ENCODE data around the gene DCD. TPM values are rescaled to one million over a fixed set of nuclear protein-coding genes. Genes with fewer than 3 reads are reported as not detected.

Gene DCD
- total RNA-seq, 1 experiment from 2014 or later, result not detected

DNA sequence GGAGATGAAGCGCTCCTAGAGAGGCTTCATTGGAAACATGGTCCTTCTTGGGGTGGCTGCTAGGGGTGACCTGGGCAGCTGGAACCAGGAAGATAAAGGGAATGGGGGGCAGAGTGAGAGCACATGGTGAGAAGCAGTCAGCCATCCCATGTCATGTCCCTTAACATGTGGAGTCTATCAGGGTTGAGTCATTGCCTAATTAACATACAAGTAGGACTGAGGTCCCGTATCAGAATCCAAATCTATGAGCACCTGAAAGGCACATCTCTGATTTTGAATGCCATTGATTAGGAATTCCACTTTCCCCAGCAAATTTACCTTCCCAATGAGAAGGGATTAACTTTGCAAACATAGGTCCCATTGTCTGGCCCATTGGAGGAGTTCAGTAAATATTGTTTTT is 39.4 kb downstream of the DCD start:
- no peak for DNase-seq (ENCODE audit: low spot score)

DNA sequence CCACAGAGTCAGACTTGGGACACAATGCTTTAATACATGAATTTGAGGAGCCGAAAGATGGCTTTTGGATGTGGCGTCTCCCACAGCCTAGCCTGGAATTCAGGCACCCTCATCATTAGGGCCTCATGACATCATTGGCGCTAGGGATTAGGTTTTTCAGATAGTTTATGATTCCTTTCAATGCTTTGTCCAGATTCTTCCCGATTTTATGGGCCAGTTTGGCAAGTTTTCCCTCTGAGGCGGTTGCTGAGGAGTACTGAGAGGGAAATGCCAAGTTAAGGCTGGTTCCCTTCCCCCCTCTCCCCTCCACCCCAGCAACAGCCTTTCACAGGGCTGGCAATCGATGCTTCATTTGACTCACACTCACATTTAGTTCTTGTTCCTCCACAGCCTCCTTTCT is 40.0 kb downstream of the DCD start:
- DNase-seq (ENCODE audit: low spot score), result no peak

GRCh38 chr12:54606556-54606955 is 41.6 kb downstream of the DCD start:
- no peak for DNase-seq (ENCODE audit: low spot score)

- no peak for DNase-seq (ENCODE audit: low spot score)
These were observed 42.8 kb downstream of the DCD start for GRCh38 chr12:54605138-54605970.

GRCh38 chr12:54604436-54604835 is 43.7 kb downstream of the DCD start:
- DNase-seq (ENCODE audit: low spot score), result no peak

DNA sequence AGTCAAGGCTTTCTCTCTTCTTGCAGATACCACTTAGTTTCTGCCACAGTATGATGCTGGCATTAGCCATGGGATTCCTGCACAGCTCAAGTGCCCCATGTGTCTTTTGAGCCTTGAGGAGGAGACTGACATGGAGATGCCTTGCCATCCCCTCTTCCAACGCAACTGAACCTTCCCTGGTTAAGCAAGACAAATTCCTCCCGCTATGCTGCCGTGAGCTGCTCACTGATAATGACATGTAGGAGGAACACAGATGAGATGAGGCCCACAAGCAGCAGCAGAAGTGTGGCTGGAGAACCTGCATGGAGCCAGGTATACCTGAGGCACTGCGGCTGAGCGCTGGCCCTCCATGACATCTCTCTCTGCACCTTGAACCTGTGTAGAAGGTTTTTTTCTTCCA is 44.3 kb downstream of the DCD start:
- DNase-seq (ENCODE audit: low spot score), result no peak

- DNase-seq (ENCODE audit: low spot score), result peak; percentile 75
These were observed 44.9 kb downstream of the DCD start for GRCh38 chr12:54603173-54603814.

- no peak for DNase-seq (ENCODE audit: low spot score)
These were observed 45.5 kb downstream of the DCD start for GRCh38 chr12:54602661-54603060.

DNA sequence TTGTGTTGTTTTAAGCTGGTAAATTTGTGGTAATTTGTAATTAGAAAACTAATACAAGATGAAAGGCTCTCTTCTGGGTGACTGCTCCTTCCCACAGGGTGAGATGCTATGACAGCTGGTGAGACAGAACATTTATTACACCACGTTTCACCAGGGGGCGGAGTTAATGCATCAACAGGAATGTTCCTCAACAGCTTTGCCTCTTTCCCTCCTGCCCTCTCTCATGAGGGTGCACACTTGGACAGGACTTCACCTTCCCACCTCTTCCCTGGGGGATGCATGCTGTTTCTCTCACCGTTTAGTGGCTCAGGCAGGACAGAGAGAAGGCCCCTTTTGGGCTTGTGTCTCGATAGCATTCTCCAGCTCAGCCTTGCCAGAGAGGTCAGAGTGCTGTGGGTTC is 46.3 kb downstream of the DCD start:
- peak; percentile 16 for DNase-seq (ENCODE audit: low spot score)

DNA sequence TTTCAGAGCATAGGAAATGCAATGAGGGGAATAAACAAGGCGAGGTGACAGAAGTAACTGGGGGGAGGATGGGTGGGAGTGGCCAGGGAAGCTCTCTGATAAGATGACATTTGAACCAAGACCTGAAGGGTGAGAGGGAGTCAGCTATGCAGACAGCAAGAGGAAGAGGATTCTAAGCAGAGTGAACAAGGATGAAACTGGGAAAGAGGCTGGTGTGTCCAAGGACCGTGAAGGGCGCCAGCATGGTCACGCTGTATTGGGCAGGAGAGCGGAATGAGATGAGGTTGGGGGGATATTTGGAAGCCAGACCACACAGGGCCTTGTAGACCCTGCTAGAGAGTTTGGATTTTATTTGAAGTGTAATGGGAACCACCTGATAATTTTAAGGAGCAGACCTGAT is 49.2 kb downstream of the DCD start:
- no peak for DNase-seq (ENCODE audit: low spot score)

GRCh38 chr12:54596526-54596946 is 51.6 kb downstream of the DCD start:
- peak; percentile 80 for DNase-seq (ENCODE audit: low spot score)

DNA sequence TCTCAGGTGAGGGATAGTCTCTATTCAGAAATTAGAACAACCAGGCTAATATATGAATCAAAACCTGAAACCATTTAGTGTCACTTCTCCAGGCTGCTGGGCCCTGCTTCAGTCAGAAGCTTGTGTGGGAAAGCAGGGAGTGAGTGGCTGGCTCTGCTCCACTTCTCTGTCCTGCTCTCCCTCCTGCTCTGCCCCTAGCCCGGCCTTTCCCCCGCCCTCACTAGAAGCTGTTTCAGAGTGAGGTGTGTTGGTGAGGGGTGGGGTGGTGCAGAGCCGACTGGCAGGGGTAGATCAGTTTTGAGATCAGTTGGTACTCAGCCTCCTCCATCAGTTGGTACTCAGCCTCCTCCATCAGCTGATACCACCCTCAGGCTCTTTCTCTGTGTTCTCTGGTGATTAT is 52.7 kb downstream of the DCD start:
- DNase-seq (ENCODE audit: low spot score), result no peak

Other genes with a start within 250 kb of the DCD start
- not detected in 2 replicates for gene ITGA5, start 229.1 kb downstream of the DCD start, total RNA-seq (2014; rRNA removed; shearing (Covaris generic))
- not detected in 2 replicates for gene GTSF1, start 174.8 kb downstream of the DCD start, total RNA-seq (2014; rRNA removed; shearing (Covaris generic))
- not detected in 2 replicates for gene NCKAP1L, start 150.6 kb downstream of the DCD start, total RNA-seq (2014; rRNA removed; shearing (Covaris generic))
- gene PDE1B, start 98.8 kb downstream of the DCD start, total RNA-seq (2014; rRNA removed; shearing (Covaris generic)), result not detected in 2 replicates
- not detected in 2 replicates for gene PPP1R1A, start 59.7 kb downstream of the DCD start, total RNA-seq (2014; rRNA removed; shearing (Covaris generic))
- gene LACRT, start 13.5 kb downstream of the DCD start, total RNA-seq (2014; rRNA removed; shearing (Covaris generic)), result not detected in 2 replicates
- not detected in 2 replicates for gene MUCL1, start 206.2 kb upstream of the DCD start, total RNA-seq (2014; rRNA removed; shearing (Covaris generic))